Endothelial cell of umbilical vein (primary cell): Measurements from ENCODE around the gene PPM1H. TPM values are rescaled to one million over a fixed set of nuclear protein-coding genes. Genes with fewer than 3 reads are reported as not detected.

Experiments used
- BruUV-seq: library from RNA; stranded (reverse); fragments of 400-500 nt; replicated peaks from 2 replicates; lab custom pipeline; 2021; lab: Mats Ljungman, UMichigan
- CTCF ChIA-PET: fragments of 300-600, 350-600 bp; sonication (Branson Sonifier 250); formaldehyde crosslinking; loops from one replicate; lab custom pipeline; 2021; ENCODE audit warnings: antibody characterized with exemption, inconsistent platforms; lab: Charles Lee
- POLR2A ChIA-PET: fragments of 300-600, 350-600 bp; sonication (Branson Sonifier 250); formaldehyde crosslinking; loops from one replicate; lab custom pipeline; 2021; ENCODE audit warnings: antibody characterized with exemption, inconsistent platforms; lab: Charles Lee
- DNase-seq: peaks from one replicate; pipeline ENCODE4 v3.0.0-alpha.2; 2011; ENCODE audit warnings: low read depth, low spot score
- FAIRE-seq: peaks from 2 replicates; lab custom pipeline; 2011; peaks lifted over from hg19 to GRCh38; lab: Jason Lieb, UNC
- H2AFZ ChIP-seq: 2 replicates; pipeline ENCODE4 v1.6.0; 2012; ENCODE audit warnings: low read depth, low read length, control low read depth, inconsistent platforms
- H3K27ac ChIP-seq: 2 replicates; pipeline ENCODE4 v1.5.1; 2011; ENCODE audit warnings: low read depth, mild to moderate bottlenecking, control low read depth, low read length, moderate library complexity; ENCODE audit not compliant: insufficient read depth
- H3K27me3 ChIP-seq, 2 experiments: 2 replicates each; pipeline versions ENCODE4 v1.6.0 to v1.6.1; 2011; ENCODE audit warnings: low read length in 2 of 2, mixed read lengths in 1 of 2; ENCODE audit not compliant: control insufficient read depth in 2 of 2, insufficient read depth in 2 of 2
- H3K36me3 ChIP-seq, 2 experiments: 2 replicates in 1 of 2; 3 replicates in 1 of 2; pipeline ENCODE4 v1.5.1; 2011; ENCODE audit warnings: low read length in 2 of 2, mild to moderate bottlenecking in 1 of 2, moderate library complexity in 1 of 2; ENCODE audit not compliant: control insufficient read depth in 2 of 2, insufficient read depth in 2 of 2; ENCODE audit errors: extremely low read depth in 1 of 2
- H3K4me1 ChIP-seq: 3 replicates; pipeline ENCODE4 v1.5.1; 2011; ENCODE audit warnings: mild to moderate bottlenecking, low read length; ENCODE audit not compliant: control insufficient read depth, insufficient read depth; ENCODE audit errors: extremely low read depth
- H3K4me2 ChIP-seq: 2 replicates; pipeline ENCODE4 v1.6.1; 2011; ENCODE audit warnings: low read length, control low read depth, mixed read lengths; ENCODE audit not compliant: insufficient read depth
- H3K4me3 ChIP-seq, 3 experiments: fragments of 200-600 bp in 1 of 3; sonication (generic), shearing (Covaris generic) in 1 of 3; replicated peaks in 1 of 3; 2 replicates each; pipeline ENCODE4 v1.5.1; 2011 to 2016; ENCODE audit warnings: control low read depth in 3 of 3, low read length in 3 of 3, mild to moderate bottlenecking in 2 of 3, inconsistent platforms in 1 of 3, low read depth in 1 of 3, moderate library complexity in 1 of 3; ENCODE audit not compliant: insufficient read depth in 1 of 3
- H3K79me2 ChIP-seq: 2 replicates; pipeline ENCODE4 v1.6.0; 2012; ENCODE audit warnings: low read length, inconsistent platforms; ENCODE audit not compliant: control insufficient read depth, insufficient read depth
- H3K9ac ChIP-seq: replicated peaks from 2 replicates; pipeline ENCODE3; 2011; ENCODE audit warnings: low read length, control low read depth; ENCODE audit not compliant: insufficient read depth; ENCODE audit errors: extremely low read depth
- H3K9me1 ChIP-seq: replicated peaks from 3 replicates; pipeline ENCODE4 v1.6.0; 2011; ENCODE audit warnings: mild to moderate bottlenecking, low read length; ENCODE audit not compliant: control insufficient read depth, insufficient read depth; ENCODE audit errors: extremely low read depth
- H3K9me3 ChIP-seq: replicated peaks from 2 replicates; pipeline ENCODE4 v1.5.1; 2012; ENCODE audit warnings: low read length, inconsistent platforms; ENCODE audit not compliant: control insufficient read depth, insufficient read depth
- H4K20me1 ChIP-seq: replicated peaks from 2 replicates; pipeline ENCODE3; 2011; ENCODE audit warnings: mild to moderate bottlenecking, low read length; ENCODE audit not compliant: control insufficient read depth, insufficient read depth; ENCODE audit errors: extremely low read depth
- EZH2 ChIP-seq: IDR thresholded peaks from 2 replicates; pipeline ENCODE4 v1.6.1; 2012; ENCODE audit warnings: borderline replicate concordance, low read depth, mild to moderate bottlenecking, moderate library complexity, low read length, inconsistent platforms; ENCODE audit not compliant: severe bottlenecking
- FOS ChIP-seq: IDR thresholded peaks from 2 replicates; pipeline ENCODE4 v1.6.1; 2011; ENCODE audit warnings: mild to moderate bottlenecking, low read length, moderate library complexity, borderline replicate concordance; ENCODE audit not compliant: insufficient read depth
- GATA2 ChIP-seq: IDR thresholded peaks from 2 replicates; pipeline ENCODE4 v1.7.0; 2011; ENCODE audit warnings: low read depth, mild to moderate bottlenecking, moderate library complexity, mixed read lengths, low read length; ENCODE audit not compliant: insufficient read length, insufficient read depth
- JUN ChIP-seq: IDR thresholded peaks from 2 replicates; pipeline ENCODE4 v1.6.1; 2011; ENCODE audit warnings: borderline replicate concordance, low read depth; ENCODE audit not compliant: insufficient read length, insufficient read depth
- MYC ChIP-seq: IDR thresholded peaks from one replicate; pipeline ENCODE4 v1.6.1; 2011; ENCODE audit warnings: mild to moderate bottlenecking, low read depth, low read length
- POLR2A ChIP-seq: IDR thresholded peaks from 2 replicates; pipeline ENCODE4 v1.6.1; 2012; ENCODE audit warnings: low read depth, mild to moderate bottlenecking, control low read depth, low read length
- POLR2AphosphoS5 ChIP-seq: IDR thresholded peaks from 2 replicates; pipeline ENCODE4 v1.6.1; 2012; ENCODE audit warnings: low read depth, mild to moderate bottlenecking, control low read depth, low read length, moderate library complexity; ENCODE audit not compliant: insufficient read depth
- dilution Hi-C: fragments of 300-500 bp; cut with MboI; formaldehyde crosslinking; loops from one replicate; pipeline ENCODE4 v1.15.0; 2019; ENCODE audit warnings: low sequenced_read_pairs; ENCODE audit not compliant: extremely low pct_ligation_motif_present
- intact Hi-C: fragments of 100-400 bp; cut with micrococcal nuclease; formaldehyde crosslinking; loops from one replicate; pipeline ENCODE4 v1.10.0; 2022
- polyA plus RNA-seq, 4 experiments: library from polyadenylated mRNA; depleted of rRNA in 3 of 4; stranded (reverse) in 3 of 4; unstranded in 1 of 4; fragments of >200 nt; gene quantifications; 2 replicates each; pipeline versions ENCODE4 v1.2.1 to v1.2.3, GENCODE V29; 2011 to 2012; ENCODE audit warnings: missing spikeins in 1 of 4
- total RNA-seq: library from RNA; stranded (reverse); gene quantifications from 2 replicates; pipeline ENCODE4 v1.2.3, GENCODE V29; 2021
- TF ChIP-seq, protein P1 (sequence below), 2 donors: IDR thresholded peaks; 1 replicate in 1 of 2; 2 replicates in 1 of 2; pipeline ENCODE4 v1.5.1; 2011; ENCODE audit warnings: low read length in 2 of 2, mild to moderate bottlenecking in 2 of 2, moderate library complexity in 2 of 2, control low read depth in 1 of 2, inconsistent platforms in 1 of 2, low read depth in 1 of 2; ENCODE audit not compliant: insufficient read depth in 1 of 2; ENCODE audit errors: extremely low read depth in 1 of 2
- TF ChIP-seq, protein P2 (sequence below): IDR thresholded peaks from 2 replicates; pipeline ENCODE4 v1.6.1; 2011; ENCODE audit not compliant: insufficient read depth, insufficient read length

The PPM1H gene
- total and polyA plus RNA-seq, 2 donors (not counting 3 experiments of a cell fraction or from before 2014, with no cell fraction given): 1.0 to 7.2 TPM

DNA sequence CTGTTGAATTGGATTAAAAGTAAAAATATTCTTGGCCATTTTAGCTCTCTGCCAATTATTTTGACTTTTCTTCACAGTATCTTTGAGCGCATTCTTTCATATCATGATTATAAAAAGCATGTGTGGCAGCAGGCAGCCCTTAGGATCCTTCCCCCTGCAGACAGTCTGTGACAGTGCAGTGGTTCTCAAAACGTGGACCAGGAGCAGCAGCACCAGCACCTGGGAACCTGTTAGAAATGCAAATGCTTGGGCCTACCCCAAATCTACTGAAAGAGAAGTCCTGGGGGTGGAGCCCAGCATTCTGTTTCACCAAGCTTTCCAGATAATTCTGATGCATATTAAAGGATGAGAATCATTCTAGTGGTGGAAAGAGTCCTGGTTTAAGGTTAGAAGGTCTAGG lies 312.8 kb downstream of the PPM1H start:
- no peak for DNase-seq
- intact Hi-C loops: no loop called here
- Histone ChIP-seq H3K4me1 (peaks cover 12% of the 10 kb centered on the region), H3K27me3 (no peaks in the 10 kb centered on the region), H3K9me1 (no peaks in the 10 kb centered on the region), H3K9me3 (no peaks in the 10 kb centered on the region), H3K9ac (no peak overlapping the region), H3K27ac (no peak overlapping the region), H3K4me2 (no peak overlapping the region), H2AFZ (no peak overlapping the region), H3K79me2 (no peaks in the 10 kb centered on the region), H4K20me1 (no peaks in the 10 kb centered on the region), H3K4me3 (no peak overlapping the region), H3K36me3 (no peaks in the 10 kb centered on the region)
- no peak for FAIRE-seq
- ChIA-PET POLR2A (no interaction called here), CTCF (no interaction called here)
- no TSS peak for BruUV-seq
- dilution Hi-C loops: loop anchor here (25.0 kb wide), 1 partner anchor 165 kb away; no protein-coding TSS in a partner anchor
- TF ChIP-seq POLR2AphosphoS5: no peak
- TF ChIP-seq MYC: no peak
- TF ChIP-seq, protein P1, sequence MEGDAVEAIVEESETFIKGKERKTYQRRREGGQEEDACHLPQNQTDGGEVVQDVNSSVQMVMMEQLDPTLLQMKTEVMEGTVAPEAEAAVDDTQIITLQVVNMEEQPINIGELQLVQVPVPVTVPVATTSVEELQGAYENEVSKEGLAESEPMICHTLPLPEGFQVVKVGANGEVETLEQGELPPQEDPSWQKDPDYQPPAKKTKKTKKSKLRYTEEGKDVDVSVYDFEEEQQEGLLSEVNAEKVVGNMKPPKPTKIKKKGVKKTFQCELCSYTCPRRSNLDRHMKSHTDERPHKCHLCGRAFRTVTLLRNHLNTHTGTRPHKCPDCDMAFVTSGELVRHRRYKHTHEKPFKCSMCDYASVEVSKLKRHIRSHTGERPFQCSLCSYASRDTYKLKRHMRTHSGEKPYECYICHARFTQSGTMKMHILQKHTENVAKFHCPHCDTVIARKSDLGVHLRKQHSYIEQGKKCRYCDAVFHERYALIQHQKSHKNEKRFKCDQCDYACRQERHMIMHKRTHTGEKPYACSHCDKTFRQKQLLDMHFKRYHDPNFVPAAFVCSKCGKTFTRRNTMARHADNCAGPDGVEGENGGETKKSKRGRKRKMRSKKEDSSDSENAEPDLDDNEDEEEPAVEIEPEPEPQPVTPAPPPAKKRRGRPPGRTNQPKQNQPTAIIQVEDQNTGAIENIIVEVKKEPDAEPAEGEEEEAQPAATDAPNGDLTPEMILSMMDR (IDR thresholded peaks at IDR 0.05; ENCODE audit: extremely low read depth in 1 of 2, insufficient read depth in 1 of 2, low read depth in 1 of 2, low read length in 2 of 2): no peak
- TF ChIP-seq, protein P2, sequence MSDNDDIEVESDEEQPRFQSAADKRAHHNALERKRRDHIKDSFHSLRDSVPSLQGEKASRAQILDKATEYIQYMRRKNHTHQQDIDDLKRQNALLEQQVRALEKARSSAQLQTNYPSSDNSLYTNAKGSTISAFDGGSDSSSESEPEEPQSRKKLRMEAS: no peak
- no peak for TF ChIP-seq JUN
- no peak for TF ChIP-seq FOS
- no peak for TF ChIP-seq POLR2A
- no peak for TF ChIP-seq GATA2
- no peak for TF ChIP-seq EZH2
